HG02938 (cell line): Measurements from ENCODE around the gene CD274.
A peak's percentile ranks its signal among the peaks of the same experiment; 100 is the strongest.
"Not testable (repeated sequence)": the region's sequence is repeated elsewhere in the genome, so short reads cannot be mapped to it uniquely, and the experiment has no call there.

Source experiments
- ATAC-seq: cut with Tn5 transposase; IDR thresholded peaks from one replicate; pipeline ENCODE4 v1.9.1; 2021; ENCODE audit warnings: mild to moderate bottlenecking, moderate library complexity; ENCODE audit not compliant: unreplicated experiment

Gene CD274

GRCh38 chr9:5460157-5460556 is 9.8 kb downstream of the CD274 start:
- no peak for ATAC-seq

- not testable (repeated sequence) for ATAC-seq
Observed at GRCh38 chr9:5464831-5465330, 14.5 kb downstream of the CD274 start.

- no peak for ATAC-seq
Observed at GRCh38 chr9:5466005-5466404, 15.7 kb downstream of the CD274 start.

- no peak for ATAC-seq
Observed at GRCh38 chr9:5466766-5467165, 16.4 kb downstream of the CD274 start.

- ATAC-seq, result no peak
Observed at GRCh38 chr9:5468850-5469249, 18.5 kb downstream of the CD274 start.

GRCh38 chr9:5470122-5470521 is 19.8 kb downstream of the CD274 start:
- no peak for ATAC-seq

- no peak for ATAC-seq
Observed at GRCh38 chr9:5470816-5471215, 20.5 kb downstream of the CD274 start.

GRCh38 chr9:5475611-5476010 is 25.3 kb downstream of the CD274 start:
- ATAC-seq, result not testable (repeated sequence)

GRCh38 chr9:5478206-5478605 is 27.9 kb downstream of the CD274 start:
- ATAC-seq, result no peak

GRCh38 chr9:5479994-5480694 is 29.8 kb downstream of the CD274 start:
- ATAC-seq, result no peak

GRCh38 chr9:5480919-5481318 is 30.6 kb downstream of the CD274 start:
- ATAC-seq, result no peak

GRCh38 chr9:5481322-5482040 is 31.1 kb downstream of the CD274 start:
- no peak for ATAC-seq

GRCh38 chr9:5482194-5482593 is 31.9 kb downstream of the CD274 start:
- ATAC-seq, result no peak

GRCh38 chr9:5483306-5483705 is 33.0 kb downstream of the CD274 start:
- no peak for ATAC-seq

- no peak for ATAC-seq
Observed at GRCh38 chr9:5485378-5486085, 35.2 kb downstream of the CD274 start.

- no peak for ATAC-seq
Observed at GRCh38 chr9:5486988-5487387, 36.6 kb downstream of the CD274 start.

- no peak for ATAC-seq
Observed at GRCh38 chr9:5488221-5489008, 38.1 kb downstream of the CD274 start.

GRCh38 chr9:5489630-5490490 is 39.5 kb downstream of the CD274 start:
- ATAC-seq, result no peak

GRCh38 chr9:5492965-5493678 is 42.8 kb downstream of the CD274 start:
- peak; percentile 18 for ATAC-seq
